NCI-H1048 (cell line): ENCODE data around the gene KIF1A.

Experiments
- DNase-seq: peaks from one replicate; lab custom pipeline; 2025; lab: John Stamatoyannopoulos, UW

The KIF1A gene

GRCh38 chr2:240719676-240720545, 100.1 kb downstream of the KIF1A start:
- DNase-seq = no peak

DNA sequence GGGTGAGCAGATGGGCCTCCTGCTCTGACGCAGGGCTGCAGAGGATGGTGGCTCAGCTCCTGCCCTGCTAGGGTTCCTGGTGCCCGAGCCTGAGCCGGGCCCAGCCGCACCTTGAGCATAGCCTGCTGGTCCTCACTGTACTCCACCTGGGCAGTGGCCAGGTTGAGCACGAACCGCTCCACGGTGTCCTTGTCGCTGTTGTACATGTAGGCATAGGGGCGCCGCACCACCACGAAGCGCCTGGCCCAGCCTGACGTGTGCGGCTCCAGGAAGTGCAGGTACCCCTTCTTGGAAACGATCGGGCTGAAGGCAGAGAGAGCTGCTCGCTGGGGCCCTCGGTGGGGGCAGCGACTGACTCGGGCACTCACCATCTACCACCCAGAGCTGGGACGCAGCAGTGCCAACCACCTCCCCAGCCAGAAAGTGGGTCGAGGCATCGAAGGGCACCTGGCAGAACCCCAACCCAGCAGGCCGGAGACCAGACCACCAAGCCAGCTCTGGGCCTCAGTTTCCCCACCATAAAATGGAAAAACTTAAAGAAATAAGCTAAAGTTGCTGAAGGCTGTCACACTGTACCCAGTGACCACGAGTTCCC, 101.0 kb downstream of the KIF1A start:
- DNase-seq = no peak

GRCh38 chr2:240717681-240718581, 102.1 kb downstream of the KIF1A start:
- no peak for DNase-seq

DNA sequence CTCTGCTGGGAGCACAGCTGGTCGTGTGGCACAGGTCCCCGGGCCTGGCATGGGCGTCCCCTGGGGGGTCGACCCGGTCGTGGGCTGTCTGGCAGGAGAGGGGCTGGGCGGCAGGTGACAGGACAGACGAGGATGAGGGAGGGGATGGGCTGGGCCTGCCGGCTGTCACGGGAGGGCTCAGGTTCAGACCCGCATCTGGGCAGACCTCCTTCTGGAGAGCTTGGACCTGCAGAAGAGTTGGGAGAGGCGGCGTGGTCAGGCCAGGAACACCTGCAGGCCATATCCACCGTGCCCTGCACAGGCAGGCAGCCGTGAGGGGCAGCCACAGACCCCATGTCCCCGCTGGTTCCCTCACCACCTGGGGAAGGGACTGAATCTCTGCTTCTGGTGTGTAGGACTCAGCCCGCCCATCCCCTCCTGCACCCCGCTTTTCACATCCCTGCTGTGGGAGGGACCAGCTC, 102.8 kb downstream of the KIF1A start:
- no peak for DNase-seq

DNA sequence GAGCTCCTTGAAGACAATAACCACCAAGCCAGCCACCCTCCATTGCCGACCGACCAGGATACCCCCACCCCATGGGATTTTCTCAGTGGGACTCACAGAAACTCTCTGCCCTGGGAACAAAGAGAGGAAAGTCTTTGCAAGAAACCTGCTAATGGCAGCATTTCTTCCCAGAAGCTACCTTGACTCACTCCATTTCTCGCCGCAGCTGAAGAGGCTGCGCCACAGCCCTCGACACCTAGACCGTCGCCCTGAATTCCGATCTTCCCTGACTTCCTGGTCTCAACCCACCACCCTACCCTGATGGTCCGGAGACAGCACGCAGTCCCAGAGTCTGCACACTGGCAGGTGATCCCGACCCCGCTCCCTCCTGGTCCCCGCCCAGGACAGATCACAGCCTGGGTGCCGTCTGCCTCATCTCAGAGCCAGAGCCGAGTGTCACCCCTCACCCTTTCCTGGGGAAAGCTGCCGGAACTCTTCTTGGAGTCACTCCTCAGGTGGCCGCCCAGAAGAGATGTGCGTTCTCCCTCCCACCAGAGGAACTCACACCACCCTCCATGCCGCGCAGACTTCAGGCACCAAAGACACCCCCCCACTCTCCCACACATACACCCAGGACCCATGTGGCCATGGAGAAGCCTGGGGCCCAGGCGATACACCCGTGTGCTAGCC, 103.8 kb downstream of the KIF1A start:
- DNase-seq = no peak

DNA sequence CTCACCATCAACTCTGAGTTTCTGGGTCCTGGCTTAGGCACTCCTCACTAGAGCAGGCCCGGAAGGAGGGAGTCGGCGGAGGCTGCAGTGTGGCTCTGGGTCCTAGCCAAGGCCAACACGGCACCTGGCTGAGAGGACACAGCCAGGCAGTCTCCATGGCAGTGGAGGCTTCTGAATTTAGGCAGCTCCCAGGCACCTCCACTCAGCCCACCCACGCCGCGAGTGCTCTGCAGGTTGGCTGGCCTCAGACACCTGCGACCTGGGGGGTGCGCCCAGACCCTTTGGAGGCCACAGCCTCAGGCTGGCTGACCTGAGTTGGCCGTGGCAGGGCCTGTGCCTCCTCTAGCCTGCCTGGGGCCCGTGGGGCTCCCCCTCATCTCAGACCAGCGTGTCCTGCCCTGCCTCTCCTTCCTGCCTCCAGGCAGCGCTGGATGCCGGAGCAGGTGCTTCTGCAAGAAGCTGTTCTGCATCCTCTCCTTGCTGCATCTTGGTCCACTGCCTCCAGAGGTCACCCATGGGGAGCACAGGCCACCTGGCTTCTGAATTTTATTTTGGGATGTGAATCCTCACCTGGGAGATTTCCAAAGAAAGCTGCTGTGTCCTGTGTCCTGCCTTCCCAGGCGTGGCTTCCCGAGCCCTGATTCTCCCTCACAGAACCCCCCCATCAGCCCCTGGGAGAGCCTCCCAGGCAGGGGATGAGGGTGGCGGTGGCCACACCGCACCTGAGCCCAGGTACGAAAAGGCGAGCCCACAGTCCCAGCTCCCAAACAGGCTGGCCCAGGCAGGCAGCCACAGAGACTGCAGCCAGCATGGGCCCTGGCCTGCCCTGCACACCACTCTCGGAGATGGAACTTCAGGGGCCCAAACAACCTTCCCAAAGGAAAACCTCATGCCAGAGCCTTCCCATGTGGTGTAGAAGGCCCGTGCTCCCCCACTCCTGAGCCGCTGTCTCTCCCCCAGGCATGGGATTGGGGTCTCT, 105.0 kb downstream of the KIF1A start:
- DNase-seq = no peak

DNA sequence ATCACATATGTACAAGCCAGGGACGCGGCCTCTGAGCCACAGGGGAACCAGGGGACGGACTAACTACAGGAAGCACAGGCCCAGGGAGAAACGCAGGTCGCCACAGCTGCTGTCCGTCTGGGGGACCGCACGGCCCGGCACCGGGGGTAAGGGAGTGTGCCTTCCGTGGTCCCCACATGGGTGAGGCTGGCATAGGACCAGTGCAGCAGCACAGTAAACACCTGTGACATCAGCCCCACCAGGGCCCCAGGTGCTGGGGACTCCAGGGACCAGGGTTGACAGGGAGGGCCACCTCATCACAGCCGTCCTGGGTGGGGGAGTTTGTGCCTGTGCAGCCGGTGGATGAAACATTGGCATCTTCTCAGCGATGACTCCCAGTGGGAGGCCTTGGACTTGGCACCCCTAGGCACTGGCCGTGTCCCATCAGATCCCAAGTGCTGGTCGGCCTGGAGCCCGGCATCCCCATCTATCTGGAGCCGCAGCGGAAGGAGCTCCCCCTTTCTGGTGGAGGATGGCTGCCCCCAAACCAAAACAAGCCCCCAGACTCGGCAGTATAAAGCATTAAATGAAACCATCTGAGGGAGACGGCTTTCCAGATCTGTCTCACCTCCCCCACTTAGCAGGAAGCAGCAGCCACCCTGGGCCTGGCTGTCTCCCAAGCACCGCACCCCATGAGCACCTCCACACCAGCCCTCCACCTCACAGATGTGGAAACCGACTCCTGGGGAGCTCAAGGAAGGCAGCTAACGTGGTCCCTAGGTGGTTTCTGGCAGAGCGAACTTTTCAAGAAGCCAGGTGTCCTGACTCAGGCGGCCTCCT, 105.9 kb downstream of the KIF1A start:
- DNase-seq = no peak

GRCh38 chr2:240713071-240713927, 106.7 kb downstream of the KIF1A start:
- no peak for DNase-seq

GRCh38 chr2:240712121-240712520, 107.9 kb downstream of the KIF1A start:
- no peak for DNase-seq

GRCh38 chr2:240711701-240712100, 108.3 kb downstream of the KIF1A start:
- DNase-seq = no peak

DNA sequence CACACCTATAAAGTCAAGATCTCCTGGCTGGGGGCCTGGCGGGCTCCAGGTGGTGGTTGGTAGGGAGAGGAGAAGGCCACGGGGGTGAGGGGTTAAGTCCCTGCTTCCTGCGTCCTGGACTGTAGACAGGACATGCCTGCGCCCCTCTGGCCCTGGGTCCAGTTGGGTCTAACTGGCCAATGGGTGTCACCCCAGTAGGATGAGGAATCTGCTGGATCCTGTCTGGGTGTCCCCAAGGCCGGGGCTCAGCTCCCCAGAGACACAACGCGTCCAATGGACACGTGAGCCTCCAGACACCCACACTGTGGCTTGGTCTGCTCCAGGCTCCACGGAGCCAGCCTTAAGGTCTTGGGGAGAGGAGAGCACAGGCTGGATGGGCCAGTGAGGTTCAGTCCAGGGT, 108.7 kb downstream of the KIF1A start:
- no peak for DNase-seq

GRCh38 chr2:240708457-240708856, 111.6 kb downstream of the KIF1A start:
- DNase-seq = no peak

GRCh38 chr2:240707821-240708220, 112.2 kb downstream of the KIF1A start:
- no peak for DNase-seq

DNA sequence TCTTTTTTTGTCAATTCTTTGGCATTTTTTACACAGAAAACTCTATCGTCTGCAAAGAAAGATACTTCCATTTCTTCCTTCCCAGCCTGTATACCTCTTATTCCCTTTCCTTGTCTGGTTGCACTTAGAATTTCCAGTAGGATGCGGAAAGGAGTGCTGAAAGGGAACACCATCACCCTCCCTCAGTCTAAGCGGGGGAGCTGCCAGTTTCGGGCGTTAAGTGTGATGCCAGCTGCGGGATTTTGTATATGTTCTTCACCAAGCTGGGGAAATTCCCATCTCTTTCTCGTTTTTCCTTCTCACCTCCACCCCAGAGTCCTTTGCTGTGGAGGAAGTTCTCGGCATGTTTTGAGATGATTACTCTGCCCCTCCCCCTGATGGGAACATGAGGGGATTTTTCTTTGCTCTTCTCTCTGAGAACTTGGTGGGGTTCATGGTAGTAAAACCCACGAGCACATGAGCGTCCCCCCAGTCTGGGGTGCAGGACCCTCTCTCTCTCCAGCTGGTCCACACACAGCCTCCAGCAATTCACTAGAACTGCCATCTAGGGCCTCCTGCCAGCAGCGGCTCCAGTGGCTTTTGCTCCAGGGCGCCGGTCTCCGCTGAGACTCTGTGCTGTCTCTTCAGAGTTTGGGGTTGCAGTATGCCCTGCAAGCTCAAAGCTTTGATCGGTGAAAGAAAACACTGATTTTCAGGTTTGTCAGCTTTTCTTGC, 112.8 kb downstream of the KIF1A start:
- no peak for DNase-seq

DNA sequence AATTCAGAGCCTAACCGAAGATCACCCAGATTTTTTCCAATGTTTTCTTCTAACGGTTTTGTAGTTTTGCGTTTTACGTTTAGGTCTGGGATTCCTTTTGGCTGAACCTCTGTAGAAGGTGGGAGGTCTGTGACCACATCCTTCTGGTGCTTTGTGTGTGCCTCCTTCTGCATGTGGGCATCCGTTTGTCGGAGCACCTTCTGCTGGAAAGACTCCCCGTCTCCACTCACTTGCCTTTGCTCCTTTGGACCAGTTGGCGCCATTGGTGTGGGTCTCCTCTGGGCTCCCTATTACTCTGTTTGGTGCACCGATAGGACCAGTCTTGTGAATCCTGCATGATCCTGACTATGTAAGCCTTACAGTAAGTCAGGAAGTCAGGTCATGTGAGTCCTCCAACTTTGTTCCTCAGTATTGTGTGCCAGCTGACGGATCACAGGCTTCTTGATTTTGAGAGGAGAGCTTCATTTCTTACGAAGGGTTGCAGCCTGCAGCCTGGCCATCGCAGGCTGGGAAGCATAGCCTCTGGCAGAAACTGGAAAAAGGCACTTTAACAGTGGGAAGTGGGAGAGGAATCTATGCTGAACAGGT, 114.7 kb downstream of the KIF1A start:
- no peak for DNase-seq

DNA sequence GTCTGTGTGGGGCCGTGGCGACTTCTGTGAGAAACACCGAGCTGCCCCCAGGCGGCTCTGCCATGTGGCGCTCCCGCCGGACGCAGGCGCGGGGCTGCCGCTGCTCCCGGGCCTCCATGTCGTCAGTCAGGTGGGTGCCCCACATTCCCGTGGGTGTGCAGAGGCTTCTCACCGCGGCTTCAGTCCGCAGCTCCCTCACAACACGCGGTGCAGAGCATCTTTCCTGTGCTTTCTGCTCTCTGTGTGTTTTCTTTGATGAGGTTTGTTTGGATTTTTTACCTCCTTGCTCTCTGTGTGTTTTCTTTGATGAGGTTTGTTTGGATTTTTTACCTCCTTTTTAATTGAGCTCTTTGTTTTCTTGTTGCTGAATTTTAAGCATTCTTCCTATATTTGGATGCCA, 115.4 kb downstream of the KIF1A start:
- DNase-seq = no peak

GRCh38 chr2:240703417-240704341, 116.3 kb downstream of the KIF1A start:
- DNase-seq = no peak
